B cell (primary cell): ENCODE measurements around the gene SLC8B1. TPM values are rescaled to one million over a fixed set of nuclear protein-coding genes. Genes with fewer than 3 reads are reported as not detected.

Experiments used
- ATAC-seq: fragments of 200-7000 bp; cut with Tn5 transposase; one replicate; pipeline ENCODE4 v1.10.0; 2021; ENCODE audit warnings: low read depth, mild to moderate bottlenecking, moderate number of reproducible peaks, moderate library complexity
- CTCF ChIA-PET: fragments of 350-600 bp; sonication (Branson Sonifier 250); formaldehyde crosslinking; loops from one replicate; lab custom pipeline; 2021; ENCODE audit warnings: antibody characterized with exemption, inconsistent platforms; lab: Charles Lee
- POLR2A ChIA-PET: fragments of 350-600 bp; sonication (Branson Sonifier 250); formaldehyde crosslinking; loops from one replicate; lab custom pipeline; 2021; ENCODE audit warnings: antibody characterized with exemption; lab: Charles Lee
- DNase-seq: peaks from one replicate; pipeline ENCODE4 v3.0.0; 2013
- H2AFZ ChIP-seq: 2 replicates; pipeline ENCODE4 v1.6.1; 2012; ENCODE audit warnings: mild to moderate bottlenecking, low read depth, low read length; ENCODE audit not compliant: insufficient read depth, poor library complexity, severe bottlenecking
- H3K27ac ChIP-seq, 2 donors: 1 replicate in 1 of 2; 2 replicates in 1 of 2; pipeline ENCODE4 v1.5.1; 2012 to 2013; ENCODE audit warnings: low read length in 2 of 2, mild to moderate bottlenecking in 2 of 2, moderate library complexity in 1 of 2
- H3K27me3 ChIP-seq, 4 experiments: fragments of 200-600 bp in 1 of 4; sonication (generic) in 1 of 4; replicated peaks in 1 of 4; 1 replicate in 2 of 4; 2 replicates in 2 of 4; pipeline versions ENCODE4 v1.6.1 to v1.7.0; 2013 to 2016; ENCODE audit warnings: low read length in 3 of 4, mild to moderate bottlenecking in 2 of 4, mixed read lengths in 1 of 4, moderate library complexity in 1 of 4; ENCODE audit not compliant: insufficient read depth in 4 of 4, control insufficient read depth in 3 of 4; ENCODE audit errors: control extremely low read depth in 1 of 4
- H3K36me3 ChIP-seq, 2 experiments: replicated peaks in 1 of 2; 1 replicate in 1 of 2; 2 replicates in 1 of 2; pipeline versions ENCODE4 v1.6.1 to v1.7.1; 2013; ENCODE audit warnings: low read length in 1 of 2; ENCODE audit not compliant: insufficient read depth in 2 of 2, control insufficient read depth in 1 of 2; ENCODE audit errors: control extremely low read depth in 1 of 2, extremely low read depth in 1 of 2
- H3K4me1 ChIP-seq, 2 donors: fragments of 200-600 bp in 1 of 2; sonication (generic) in 1 of 2; 1 replicate in 1 of 2; 2 replicates in 1 of 2; pipeline versions ENCODE4 v1.5.1 to v1.6.1; 2013 to 2017; ENCODE audit warnings: low read length in 2 of 2; ENCODE audit not compliant: control insufficient read depth in 2 of 2, insufficient read depth in 2 of 2
- H3K4me2 ChIP-seq: replicated peaks from 2 replicates; pipeline ENCODE3; 2012; ENCODE audit warnings: mild to moderate bottlenecking, low read depth, low read length; ENCODE audit not compliant: poor library complexity, severe bottlenecking
- H3K4me3 ChIP-seq, 5 experiments: fragments of 200-600 bp in 1 of 5; sonication (generic) in 1 of 5; 1 replicate in 3 of 5; 2 replicates in 2 of 5; pipeline versions ENCODE4 v1.5.1 to v1.7.0; 2011 to 2016; ENCODE audit warnings: low read length in 4 of 5, mild to moderate bottlenecking in 4 of 5, low read depth in 2 of 5, control low read depth in 1 of 5, moderate library complexity in 1 of 5; ENCODE audit not compliant: insufficient read depth in 1 of 5; ENCODE audit errors: control extremely low read depth in 1 of 5, extremely low read depth in 1 of 5
- H3K79me2 ChIP-seq: fragments of 200-600 bp; sonication (generic); one replicate; pipeline ENCODE4 v1.6.0; 2016; ENCODE audit warnings: low read length; ENCODE audit not compliant: control insufficient read depth, insufficient read depth
- H3K9ac ChIP-seq: fragments of 200-600 bp; sonication (generic); 2 replicates; pipeline ENCODE4 v1.6.1; 2017; ENCODE audit warnings: mild to moderate bottlenecking, low read length, moderate library complexity
- H3K9me3 ChIP-seq, 3 donors: one replicate each; pipeline versions ENCODE4 v1.6.1 to v1.7.1; 2013; ENCODE audit warnings: low read length in 2 of 3; ENCODE audit not compliant: control insufficient read depth in 2 of 3, insufficient read depth in 1 of 3; ENCODE audit errors: control extremely low read depth in 1 of 3
- H4K20me1 ChIP-seq: 2 replicates; pipeline ENCODE4 v1.6.0; 2012; ENCODE audit warnings: mild to moderate bottlenecking, low read length; ENCODE audit not compliant: insufficient read depth, control insufficient read depth, poor library complexity, severe bottlenecking
- H3K27ac Mint-ChIP-seq: one replicate; pipeline ENCODE4 v1.8.0; 2021; ENCODE audit warnings: mixed read lengths
- H3K27me3 Mint-ChIP-seq: one replicate; pipeline ENCODE4 v1.8.0; 2021; ENCODE audit warnings: mixed read lengths
- H3K4me1 Mint-ChIP-seq: one replicate; pipeline ENCODE4 v1.8.0; 2021; ENCODE audit warnings: mixed read lengths
- H3K4me3 Mint-ChIP-seq: one replicate; pipeline ENCODE4 v1.8.0; 2021; ENCODE audit warnings: mixed read lengths
- H3K9me3 Mint-ChIP-seq: one replicate; pipeline ENCODE4 v1.8.0; 2022; ENCODE audit warnings: mixed read lengths; ENCODE audit not compliant: insufficient read depth
- EZH2 ChIP-seq: IDR thresholded peaks from 2 replicates; pipeline ENCODE4 v1.6.1; 2012; ENCODE audit warnings: borderline replicate concordance, low read depth, mild to moderate bottlenecking, moderate library complexity, low read length; ENCODE audit not compliant: insufficient read depth, poor library complexity, severe bottlenecking
- WGBS: methylation state at CpG from one replicate; pipeline ENCODE4 v1.1.5; 2013; ENCODE audit warnings: missing lambda C conversion rate; ENCODE audit not compliant: insufficient coverage; 5-methylcytosine and 5-hydroxymethylcytosine counted together
- intact Hi-C: fragments of 100-400 bp; cut with micrococcal nuclease; formaldehyde crosslinking; loops from one replicate; pipeline ENCODE4 v1.10.0; 2022
- polyA plus RNA-seq: library from polyadenylated mRNA; depleted of rRNA; stranded (reverse); fragments of >200 nt; gene quantifications from 2 replicates; pipeline ENCODE4 v1.2.3, GENCODE V29; 2012
- total RNA-seq, 2 donors: library from RNA; stranded (reverse); fragments of 120-200 nt in 1 of 2; gene quantifications; 1 replicate in 1 of 2; 2 replicates in 1 of 2; pipeline versions ENCODE4 v1.2.3 to v1.2.4, GENCODE V29; 2013 to 2022
- TF ChIP-seq, protein P1 (sequence below): fragments of 200-600 bp; IDR thresholded peaks from one replicate; pipeline ENCODE4 v1.8.0; 2022; ENCODE audit warnings: antibody characterized with exemption, mild to moderate bottlenecking

Gene SLC8B1
- total and polyA plus RNA-seq, 2 donors (not counting 1 experiment from before 2014, with no cell fraction given): 18.7 to 35.6 TPM

DNA sequence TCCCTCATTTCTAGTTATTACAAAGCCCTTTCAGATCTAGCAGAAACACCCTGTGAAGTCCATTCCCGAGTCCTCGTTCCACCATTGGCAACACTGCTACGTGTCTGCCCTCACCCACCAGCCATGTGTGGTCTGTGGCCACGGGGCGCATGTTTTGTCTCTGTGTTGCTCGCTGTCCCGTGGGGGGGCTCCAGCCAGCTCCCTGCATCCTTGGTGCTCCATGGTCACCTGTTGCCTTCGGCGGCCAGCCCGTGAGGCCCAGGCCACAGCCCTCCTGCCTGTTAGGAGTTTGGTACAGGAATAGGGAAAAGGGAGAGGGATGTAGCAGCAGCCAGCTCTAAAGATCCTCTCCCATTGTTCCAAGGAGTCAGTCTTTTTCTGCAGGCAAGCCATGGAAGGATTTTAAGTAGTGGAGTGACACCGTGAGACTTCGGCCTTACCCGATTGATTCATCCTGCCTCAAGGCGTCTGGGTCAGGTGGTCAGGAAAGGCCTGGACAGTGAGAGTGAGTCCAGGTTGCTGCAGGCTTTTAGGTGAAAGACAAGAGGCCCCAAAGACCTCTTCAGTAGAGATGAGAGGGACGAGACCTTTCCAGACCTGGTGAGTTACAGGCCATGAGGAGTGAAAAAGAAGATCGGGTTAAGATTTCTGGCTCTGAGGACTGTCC is 83.4 kb downstream of the SLC8B1 start:
- no peak for TF ChIP-seq EZH2
- TF ChIP-seq, protein P1, sequence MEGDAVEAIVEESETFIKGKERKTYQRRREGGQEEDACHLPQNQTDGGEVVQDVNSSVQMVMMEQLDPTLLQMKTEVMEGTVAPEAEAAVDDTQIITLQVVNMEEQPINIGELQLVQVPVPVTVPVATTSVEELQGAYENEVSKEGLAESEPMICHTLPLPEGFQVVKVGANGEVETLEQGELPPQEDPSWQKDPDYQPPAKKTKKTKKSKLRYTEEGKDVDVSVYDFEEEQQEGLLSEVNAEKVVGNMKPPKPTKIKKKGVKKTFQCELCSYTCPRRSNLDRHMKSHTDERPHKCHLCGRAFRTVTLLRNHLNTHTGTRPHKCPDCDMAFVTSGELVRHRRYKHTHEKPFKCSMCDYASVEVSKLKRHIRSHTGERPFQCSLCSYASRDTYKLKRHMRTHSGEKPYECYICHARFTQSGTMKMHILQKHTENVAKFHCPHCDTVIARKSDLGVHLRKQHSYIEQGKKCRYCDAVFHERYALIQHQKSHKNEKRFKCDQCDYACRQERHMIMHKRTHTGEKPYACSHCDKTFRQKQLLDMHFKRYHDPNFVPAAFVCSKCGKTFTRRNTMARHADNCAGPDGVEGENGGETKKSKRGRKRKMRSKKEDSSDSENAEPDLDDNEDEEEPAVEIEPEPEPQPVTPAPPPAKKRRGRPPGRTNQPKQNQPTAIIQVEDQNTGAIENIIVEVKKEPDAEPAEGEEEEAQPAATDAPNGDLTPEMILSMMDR: no peak
- POLR2A ChIA-PET: no interaction called here

DNA sequence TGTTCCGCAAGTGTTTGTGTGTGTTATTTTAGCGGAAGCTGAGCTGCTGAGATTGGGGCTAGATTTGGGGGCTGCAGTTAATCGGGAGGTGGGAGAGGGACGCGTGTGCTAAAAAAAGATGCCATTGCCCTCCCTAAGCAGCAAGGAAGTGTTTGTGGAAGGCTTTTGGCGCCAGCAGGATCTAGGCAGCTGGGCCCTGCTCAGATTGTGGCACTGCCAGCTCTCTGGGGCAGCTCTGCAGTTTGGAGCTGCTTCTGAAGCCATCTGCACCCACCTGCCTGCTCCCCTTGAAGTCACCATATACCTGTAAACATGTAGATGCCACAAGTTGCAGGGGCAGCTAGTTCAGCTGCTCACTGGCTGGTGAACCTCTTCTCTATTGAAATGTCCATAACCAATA is 84.9 kb downstream of the SLC8B1 start:
- no peaks in the 10 kb centered on the region for H3K27me3 ChIP-seq
- H3K4me1 ChIP-seq: no peaks in the 10 kb centered on the region
- H3K36me3 ChIP-seq: peaks cover 0 to 57% of the 10 kb centered on the region in 2 experiments
- no peak for TF ChIP-seq EZH2
- TF ChIP-seq, protein P1: no peak
- ATAC-seq: no peak
- no peak overlapping the region for H3K27ac ChIP-seq
- no peak overlapping the region for H2AFZ ChIP-seq
- no peak overlapping the region for H3K27ac Mint-ChIP-seq
- H3K9me3 Mint-ChIP-seq: peaks cover 8% of the 10 kb centered on the region
- H3K79me2 ChIP-seq: peaks cover 31% of the 10 kb centered on the region
- ChIA-PET CTCF (interaction anchor here (1.0 kb wide), 1 partner anchor 17 kb away, joined by 3 read pairs; no protein-coding TSS in a partner anchor), POLR2A (no interaction called here)
- DNase-seq: no peak
- no peak overlapping the region for H3K4me2 ChIP-seq
- H4K20me1 ChIP-seq: peaks cover 49% of the 10 kb centered on the region
- no peak overlapping the region for H3K9ac ChIP-seq
- no peaks in the 10 kb centered on the region for H3K4me1 Mint-ChIP-seq
- H3K4me3 ChIP-seq: no peak overlapping the region
- H3K9me3 ChIP-seq: peaks cover 0 to 20% (median 11%) of the 10 kb centered on the region in 3 donors
- intact Hi-C loops: no loop called here
- H3K4me3 Mint-ChIP-seq: no peak overlapping the region
- no peaks in the 10 kb centered on the region for H3K27me3 Mint-ChIP-seq
- 94% methylated on average over 5 of the region's 6 CpGs for WGBS

More for the DNA sequence above, 83.4 kb downstream of the SLC8B1 start:
- Histone ChIP-seq H3K27me3 (no peaks in the 10 kb centered on the region), H3K4me2 (no peak overlapping the region), H4K20me1 (peaks cover 44% of the 10 kb centered on the region), H3K9ac (no peak overlapping the region), H3K4me1 (no peaks in the 10 kb centered on the region), H3K27ac (no peak overlapping the region), H3K4me3 (no peak overlapping the region), H2AFZ (no peak overlapping the region), H3K36me3 (peaks cover 0 to 50% of the 10 kb centered on the region in 2 experiments), H3K79me2 (peaks cover 20% of the 10 kb centered on the region), H3K9me3 (peaks cover 0 to 20% (median 11%) of the 10 kb centered on the region in 3 donors)
- H3K27ac Mint-ChIP-seq: no peak overlapping the region
- H3K4me1 Mint-ChIP-seq: no peaks in the 10 kb centered on the region
- no peak for ATAC-seq
- CTCF ChIA-PET: no interaction called here
- intact Hi-C loops: no loop called here
- no peak for DNase-seq
- 99% methylated on average over 14 of the region's 16 CpGs for WGBS
- no peaks in the 10 kb centered on the region for H3K27me3 Mint-ChIP-seq
- H3K9me3 Mint-ChIP-seq: peaks cover 8% of the 10 kb centered on the region
- no peak overlapping the region for H3K4me3 Mint-ChIP-seq
